NCI-H446 treated with DMSO at 0.1 percent for 48 hours (cell line): ENCODE results near the gene PNMA8B.
"Not testable (repeated sequence)": the region's sequence is repeated elsewhere in the genome, so short reads cannot be mapped to it uniquely, and the experiment has no call there.

Source experiments
- DNase-seq: peaks from one replicate; lab custom pipeline; 2025; lab: John Stamatoyannopoulos, UW

PNMA8B gene

GRCh38 chr19:46495786-46496099 lies at the start of gene PNMA8B:
Gene PNMA8B (minus strand): TSS chr19:46495867. CDS start chr19:46495465, 402 bp downstream.
- no peak for DNase-seq

- DNase-seq, result no peak
These were observed 49.0 kb upstream of the PNMA8B start for GRCh38 chr19:46544651-46545050.

GRCh38 chr19:46542428-46543230 lies 47.0 kb upstream of the PNMA8B start:
- DNase-seq, result peak; percentile 65

GRCh38 chr19:46537136-46538097 lies 41.8 kb upstream of the PNMA8B start:
- DNase-seq, result no peak

- DNase-seq, result no peak
These were observed 40.7 kb upstream of the PNMA8B start for GRCh38 chr19:46536391-46536790.

GRCh38 chr19:46533621-46534081 lies 38.0 kb upstream of the PNMA8B start:
- no peak for DNase-seq

GRCh38 chr19:46533078-46533620 lies 37.5 kb upstream of the PNMA8B start:
- DNase-seq, result no peak

- no peak for DNase-seq
These were observed 35.0 kb upstream of the PNMA8B start for GRCh38 chr19:46530636-46531035.

- peak; percentile 15 for DNase-seq
These were observed 34.2 kb upstream of the PNMA8B start for GRCh38 chr19:46529622-46530451.

- DNase-seq, result no peak
These were observed 33.2 kb upstream of the PNMA8B start for GRCh38 chr19:46528601-46529590.

- not testable (repeated sequence) for DNase-seq
These were observed 31.1 kb upstream of the PNMA8B start for GRCh38 chr19:46526801-46527200.

GRCh38 chr19:46524308-46524707 lies 28.6 kb upstream of the PNMA8B start:
- no peak for DNase-seq

GRCh38 chr19:46522988-46523387 lies 27.3 kb upstream of the PNMA8B start:
- not testable (repeated sequence) for DNase-seq

GRCh38 chr19:46521241-46521868 lies 25.7 kb upstream of the PNMA8B start:
- no peak for DNase-seq

- DNase-seq, result no peak
These were observed 24.9 kb upstream of the PNMA8B start for GRCh38 chr19:46520616-46521015.

GRCh38 chr19:46517471-46517870 lies 21.8 kb upstream of the PNMA8B start:
- no peak for DNase-seq

- peak; percentile 10 for DNase-seq
These were observed 20.2 kb upstream of the PNMA8B start for GRCh38 chr19:46515879-46516350.

- DNase-seq, result no peak
These were observed 19.6 kb upstream of the PNMA8B start for GRCh38 chr19:46515290-46515609.

GRCh38 chr19:46514589-46515289 lies 19.1 kb upstream of the PNMA8B start:
- no peak for DNase-seq
